Measurements from ENCODE around the gene LPXN.

DNA sequence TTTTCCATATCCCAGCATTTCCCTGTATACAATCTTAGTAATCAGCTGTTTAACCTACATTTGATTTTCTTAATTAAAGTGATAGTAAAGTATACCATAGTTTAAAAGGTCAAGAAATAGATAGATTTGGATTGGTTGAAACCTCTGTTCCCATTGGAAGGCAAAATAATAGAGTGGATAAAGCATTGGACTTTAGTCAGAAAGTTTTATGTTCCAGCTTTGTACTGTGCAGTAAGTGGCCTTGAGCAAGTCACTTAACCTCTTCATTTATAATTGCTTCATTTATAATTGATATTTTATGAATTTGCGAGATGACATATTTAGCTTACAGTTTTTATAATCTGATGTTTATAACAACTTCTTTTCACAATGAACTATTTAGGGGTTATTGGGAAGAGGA, 6.8 kb upstream of the LPXN start:
- TF ChIP-seq, protein P1, sequence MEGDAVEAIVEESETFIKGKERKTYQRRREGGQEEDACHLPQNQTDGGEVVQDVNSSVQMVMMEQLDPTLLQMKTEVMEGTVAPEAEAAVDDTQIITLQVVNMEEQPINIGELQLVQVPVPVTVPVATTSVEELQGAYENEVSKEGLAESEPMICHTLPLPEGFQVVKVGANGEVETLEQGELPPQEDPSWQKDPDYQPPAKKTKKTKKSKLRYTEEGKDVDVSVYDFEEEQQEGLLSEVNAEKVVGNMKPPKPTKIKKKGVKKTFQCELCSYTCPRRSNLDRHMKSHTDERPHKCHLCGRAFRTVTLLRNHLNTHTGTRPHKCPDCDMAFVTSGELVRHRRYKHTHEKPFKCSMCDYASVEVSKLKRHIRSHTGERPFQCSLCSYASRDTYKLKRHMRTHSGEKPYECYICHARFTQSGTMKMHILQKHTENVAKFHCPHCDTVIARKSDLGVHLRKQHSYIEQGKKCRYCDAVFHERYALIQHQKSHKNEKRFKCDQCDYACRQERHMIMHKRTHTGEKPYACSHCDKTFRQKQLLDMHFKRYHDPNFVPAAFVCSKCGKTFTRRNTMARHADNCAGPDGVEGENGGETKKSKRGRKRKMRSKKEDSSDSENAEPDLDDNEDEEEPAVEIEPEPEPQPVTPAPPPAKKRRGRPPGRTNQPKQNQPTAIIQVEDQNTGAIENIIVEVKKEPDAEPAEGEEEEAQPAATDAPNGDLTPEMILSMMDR (IDR thresholded peaks at IDR 0.05) = no peak
- no peak for TF ChIP-seq POLR2AphosphoS5 (IDR thresholded peaks at IDR 0.05)
